GM21526 (cell line): Measurements from ENCODE around the gene LHFPL2.

ENCODE experiments used
- ATAC-seq: cut with Tn5 transposase; IDR thresholded peaks from one replicate; pipeline ENCODE4 v1.9.1; 2021; ENCODE audit warnings: moderate library complexity; ENCODE audit not compliant: unreplicated experiment, low FRiP score

LHFPL2 gene

DNA sequence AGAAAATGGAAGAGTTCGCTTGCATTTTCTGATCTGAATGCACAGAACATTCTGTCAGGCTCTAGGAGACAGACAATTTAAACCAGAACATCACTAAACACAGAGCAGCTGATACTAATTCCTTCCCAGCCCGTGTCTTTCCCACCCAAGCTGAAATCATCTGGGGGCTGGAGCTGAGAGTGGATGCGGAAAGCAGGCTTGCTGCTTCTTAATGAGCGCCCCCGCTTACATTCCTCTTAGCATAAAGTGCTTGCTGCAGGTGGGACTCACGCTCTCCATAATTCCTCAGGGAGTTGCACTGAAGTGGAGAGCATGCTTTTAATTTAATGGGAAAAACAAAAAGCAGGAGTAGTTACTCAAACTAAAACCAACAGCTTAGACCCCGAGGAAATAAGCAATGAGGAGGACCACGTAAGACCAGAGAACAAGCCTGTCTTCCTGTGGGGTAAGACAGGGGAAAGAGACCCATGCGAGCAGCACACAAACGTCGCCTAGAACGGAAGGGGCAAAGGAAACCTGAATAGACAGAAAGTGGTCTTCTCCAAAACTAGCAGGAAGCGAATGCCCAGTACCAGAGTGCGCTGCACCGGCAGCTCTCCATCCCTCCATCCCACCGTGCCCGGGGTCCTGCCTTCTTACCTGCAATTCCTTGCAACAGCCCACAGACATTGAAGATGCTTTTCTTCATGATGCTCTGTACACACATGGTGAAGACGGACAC lies 139.3 kb downstream of the LHFPL2 start:
- no peak for ATAC-seq

DNA sequence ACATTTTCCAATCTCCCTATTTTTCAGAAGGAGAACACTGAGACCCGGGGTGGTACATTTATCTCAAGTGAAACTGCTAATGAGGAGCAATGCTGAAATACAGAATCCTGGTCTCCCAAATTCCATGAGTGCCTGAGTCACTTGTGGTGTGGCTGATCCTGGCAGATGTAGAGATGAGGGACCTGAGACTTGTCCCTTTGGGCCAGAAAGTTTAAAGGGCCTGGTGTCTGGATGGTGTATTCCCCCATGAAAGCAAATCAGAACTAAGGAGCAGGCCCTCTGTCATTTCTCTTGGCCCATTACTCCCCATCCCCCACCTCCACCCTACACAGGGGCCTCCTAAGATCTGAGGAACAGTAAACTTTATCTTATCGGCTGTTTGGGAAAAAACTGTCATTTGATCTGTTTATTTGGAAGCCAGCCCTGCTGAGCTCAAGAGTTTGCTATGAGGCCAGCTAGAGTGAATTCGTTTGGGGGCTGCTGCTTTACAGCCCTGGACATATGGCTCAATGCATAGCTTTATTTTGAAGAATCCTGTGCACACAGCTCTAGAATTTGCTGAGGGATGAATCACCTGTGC lies 140.3 kb downstream of the LHFPL2 start:
- ATAC-seq, result no peak

DNA sequence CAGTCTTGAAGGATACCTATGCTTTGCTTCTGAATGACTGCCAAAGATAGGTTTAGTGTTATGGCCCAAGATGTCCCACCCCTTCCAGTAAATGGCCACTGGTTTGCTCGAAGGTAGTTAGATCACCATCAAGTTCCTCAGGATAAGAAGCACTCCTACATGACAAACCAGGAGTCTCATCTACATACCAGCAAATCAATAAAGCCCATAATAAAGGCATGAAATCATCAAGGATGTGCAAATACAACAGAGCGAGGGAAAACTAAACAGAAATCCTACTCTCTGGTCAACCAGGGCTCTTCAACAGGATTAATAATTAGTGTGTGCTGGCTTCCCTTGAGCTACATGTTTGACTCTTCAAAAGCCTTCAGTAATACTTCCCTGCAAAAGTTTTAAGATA lies 141.0 kb downstream of the LHFPL2 start:
- no peak for ATAC-seq

DNA sequence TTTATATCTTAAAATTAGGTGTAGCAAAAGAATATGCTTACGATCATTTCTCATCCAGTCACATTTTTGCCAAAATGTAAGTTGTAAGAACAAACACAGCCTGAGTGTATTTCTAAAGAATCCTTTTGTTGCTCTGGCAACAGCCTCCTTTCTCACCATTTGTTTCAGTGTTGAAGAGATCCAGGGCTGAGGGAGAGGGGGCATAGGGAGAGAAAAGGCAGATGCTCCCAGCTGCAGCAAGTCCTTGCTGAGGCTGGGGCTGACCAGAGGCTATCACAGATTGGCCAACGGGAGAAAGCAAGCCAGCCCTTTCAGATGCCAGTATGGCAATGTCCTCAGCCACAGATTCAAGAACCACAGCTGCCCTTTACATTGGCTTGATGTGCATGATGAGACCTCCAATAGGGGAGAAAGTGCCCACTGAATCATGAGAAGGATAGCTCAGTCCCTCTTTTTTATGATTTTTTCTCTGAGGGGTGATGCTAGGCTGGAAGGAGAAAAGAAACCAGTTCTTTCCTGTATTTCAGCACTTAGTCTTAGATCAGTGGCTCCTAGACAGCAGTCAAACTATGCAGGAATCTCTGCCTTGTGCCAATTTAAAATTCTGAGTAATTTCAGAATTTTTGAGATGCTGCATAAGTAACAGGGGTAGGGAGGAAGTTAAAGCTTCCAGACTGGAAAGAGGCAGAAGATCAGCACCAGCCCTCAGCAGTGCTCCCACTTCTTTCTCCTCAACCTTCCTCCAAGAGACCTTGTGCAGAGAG lies 142.1 kb downstream of the LHFPL2 start:
- no peak for ATAC-seq

DNA sequence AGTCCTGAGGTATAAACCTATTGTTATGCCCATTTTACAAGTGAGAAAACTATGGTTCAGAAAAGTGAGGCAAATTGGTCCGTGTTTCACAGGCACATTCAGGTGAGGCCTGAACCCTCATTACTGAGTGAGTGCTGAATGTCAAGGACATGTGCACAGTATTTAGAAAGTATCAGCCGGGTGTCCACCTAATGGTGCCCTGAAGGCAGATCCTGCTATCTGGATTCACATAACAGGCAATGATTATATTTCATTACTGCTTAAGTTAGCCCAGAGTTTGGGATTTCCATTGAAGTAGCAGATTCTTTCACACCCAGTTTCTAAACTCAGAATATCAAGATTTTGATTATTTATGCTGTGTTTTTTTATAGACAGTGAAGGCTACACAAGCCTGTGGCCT lies 142.7 kb downstream of the LHFPL2 start:
- ATAC-seq, result no peak

DNA sequence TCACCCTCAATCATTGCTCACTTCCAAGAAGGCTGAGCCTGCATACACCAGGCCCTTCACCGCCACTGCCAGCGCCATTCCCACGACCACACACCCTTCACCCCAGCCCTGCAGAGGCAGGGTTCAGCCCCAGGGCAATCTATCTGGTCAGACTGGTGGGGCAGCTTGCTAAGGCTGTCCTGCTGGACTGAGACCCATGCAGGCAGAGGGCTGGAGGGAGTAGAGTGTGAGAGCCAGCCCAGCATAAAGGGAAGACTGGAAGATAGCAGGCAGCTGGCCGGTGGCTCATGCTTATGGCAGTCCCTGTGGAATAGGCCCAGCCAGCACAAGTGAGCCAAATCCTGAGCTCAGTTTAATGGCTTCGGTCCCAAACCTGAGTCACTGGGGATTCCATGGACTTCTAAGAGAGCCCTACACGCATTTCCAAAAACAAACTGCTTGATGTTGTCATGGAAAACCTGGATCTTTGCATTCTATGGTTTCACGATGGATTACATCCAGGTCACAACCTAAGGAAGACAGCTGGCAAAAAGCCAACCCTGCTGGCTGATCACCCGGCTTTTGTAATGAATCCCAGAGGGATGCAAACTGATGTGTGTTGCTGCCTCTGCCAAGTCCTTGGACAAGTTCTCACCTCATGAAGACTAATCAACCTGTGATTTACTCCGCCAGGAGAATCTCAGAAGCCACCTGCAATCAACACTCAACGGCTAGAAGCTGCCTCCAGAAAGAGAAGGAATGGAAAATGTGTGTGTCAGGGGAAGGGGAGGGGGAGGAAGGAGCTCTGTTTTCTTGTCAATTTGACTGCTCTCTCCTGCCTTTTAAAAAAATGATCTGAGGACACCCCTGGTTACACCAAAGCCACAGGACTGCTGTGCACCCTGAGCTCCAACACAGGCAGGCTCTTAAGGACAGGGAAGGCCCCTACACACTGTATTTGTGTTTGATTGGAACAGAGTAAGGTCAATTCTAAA lies 143.6 kb downstream of the LHFPL2 start:
- no peak for ATAC-seq

DNA sequence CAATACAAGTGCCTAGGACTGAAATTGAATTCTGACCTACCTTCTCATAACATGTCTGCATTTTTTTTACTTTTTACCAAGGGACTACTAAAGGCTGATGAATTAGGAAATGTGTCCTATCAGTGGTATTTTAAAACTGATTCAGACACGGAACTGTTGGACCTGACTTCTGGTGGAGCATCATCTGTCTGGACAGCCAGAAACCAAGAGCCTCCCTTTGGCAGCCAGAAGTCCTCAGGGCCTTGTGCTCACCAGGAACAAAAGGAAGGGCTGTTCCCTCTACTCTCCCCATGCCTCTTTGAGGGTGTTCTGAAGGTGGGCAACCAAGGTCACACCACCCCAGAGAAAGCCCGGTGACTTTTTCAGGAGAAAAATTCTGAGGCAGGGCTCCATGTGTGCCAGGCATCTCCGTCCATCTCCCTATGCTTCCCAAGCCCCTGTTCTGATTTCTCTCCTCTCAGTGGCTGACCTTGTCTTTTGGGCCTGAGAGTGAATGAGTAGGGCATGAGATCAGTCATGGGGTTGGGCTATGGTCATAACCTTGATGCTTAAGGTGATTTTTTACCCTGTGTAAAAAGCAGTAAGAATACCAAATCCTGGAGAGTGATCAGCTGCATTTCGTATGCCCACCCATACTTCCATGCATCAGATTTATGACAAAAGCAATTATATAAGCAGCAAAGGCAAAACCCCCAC lies 144.5 kb downstream of the LHFPL2 start:
- no peak for ATAC-seq

DNA sequence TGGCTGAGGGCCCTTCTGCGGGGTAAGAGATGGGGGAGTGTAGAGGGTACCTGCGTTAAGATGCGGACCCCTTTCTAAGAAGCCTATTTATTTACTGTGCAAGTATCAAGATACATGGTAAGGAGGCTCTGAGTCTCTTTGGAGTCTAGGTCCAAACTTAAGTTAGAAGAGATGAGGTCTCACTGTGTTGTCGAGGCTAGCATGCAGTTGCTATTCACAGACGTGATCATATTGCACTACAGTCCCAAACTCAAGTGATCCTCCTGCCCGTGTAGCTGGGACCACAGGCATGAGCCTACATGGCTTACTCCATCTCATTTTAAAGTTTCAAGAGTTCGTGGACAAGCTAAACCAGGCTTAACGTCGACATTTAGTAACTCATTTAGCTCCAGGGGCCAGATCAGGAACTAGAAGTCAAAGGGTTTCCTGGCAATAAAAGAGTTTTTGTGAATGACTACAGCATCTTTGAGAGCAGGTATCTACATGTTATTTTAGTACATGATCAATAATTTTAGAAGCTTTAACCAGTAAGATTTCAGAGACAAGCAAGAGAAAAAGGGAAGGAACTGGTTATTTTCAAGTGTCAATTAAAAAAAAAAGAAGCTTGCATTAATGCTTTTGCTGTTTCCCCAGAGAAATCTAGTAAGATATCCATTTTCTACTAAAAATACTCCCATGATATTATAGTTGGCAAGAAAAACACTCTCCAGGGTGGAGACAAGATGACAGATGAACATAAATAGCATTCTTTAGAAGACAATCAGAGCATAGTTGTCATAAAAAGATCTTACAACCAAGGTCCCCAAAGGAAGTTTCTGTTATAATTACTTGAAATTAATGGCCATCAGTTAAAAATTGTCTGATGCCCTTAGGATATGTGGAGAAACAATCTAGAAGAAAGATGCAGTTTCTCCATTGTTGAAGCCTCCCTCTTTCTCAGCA lies 146.9 kb downstream of the LHFPL2 start:
- ATAC-seq, result no peak

DNA sequence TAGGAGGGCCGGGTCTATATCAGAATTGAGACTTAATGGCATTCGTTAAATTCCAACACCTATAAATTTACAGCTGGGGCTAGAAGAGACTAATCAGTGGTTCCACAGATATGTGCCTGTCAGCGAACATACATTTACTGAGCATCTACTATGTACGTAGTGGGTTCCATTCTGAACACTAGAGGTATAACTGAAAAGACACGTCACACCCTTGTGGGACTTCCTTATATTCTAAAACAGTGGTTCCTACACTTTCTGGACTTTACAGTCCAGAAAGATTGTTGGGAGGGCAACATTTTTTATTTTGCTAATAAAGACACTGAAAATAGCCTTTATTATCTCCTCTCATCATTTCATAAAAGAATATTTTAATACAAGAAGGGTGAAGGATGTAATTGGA lies 147.7 kb downstream of the LHFPL2 start:
- ATAC-seq, result no peak

DNA sequence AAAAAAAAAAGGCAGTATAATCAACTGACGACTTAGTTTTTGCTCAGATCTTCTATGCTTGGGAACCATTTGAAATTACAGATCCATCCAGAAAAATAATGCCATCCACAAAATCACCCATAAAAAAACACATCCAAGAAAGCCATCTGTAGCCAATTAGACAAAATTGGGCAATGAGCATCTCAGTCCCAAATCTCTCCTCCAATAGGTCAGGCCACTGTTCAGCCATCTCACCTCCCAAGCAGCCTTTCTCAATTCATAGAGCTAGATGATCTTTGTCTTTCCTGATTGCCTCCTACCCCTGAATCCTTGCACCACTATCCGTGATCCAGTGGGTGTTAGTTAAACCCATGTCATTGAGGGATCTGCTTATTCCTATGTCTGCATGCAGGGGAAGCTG lies 148.5 kb downstream of the LHFPL2 start:
- no peak for ATAC-seq

DNA sequence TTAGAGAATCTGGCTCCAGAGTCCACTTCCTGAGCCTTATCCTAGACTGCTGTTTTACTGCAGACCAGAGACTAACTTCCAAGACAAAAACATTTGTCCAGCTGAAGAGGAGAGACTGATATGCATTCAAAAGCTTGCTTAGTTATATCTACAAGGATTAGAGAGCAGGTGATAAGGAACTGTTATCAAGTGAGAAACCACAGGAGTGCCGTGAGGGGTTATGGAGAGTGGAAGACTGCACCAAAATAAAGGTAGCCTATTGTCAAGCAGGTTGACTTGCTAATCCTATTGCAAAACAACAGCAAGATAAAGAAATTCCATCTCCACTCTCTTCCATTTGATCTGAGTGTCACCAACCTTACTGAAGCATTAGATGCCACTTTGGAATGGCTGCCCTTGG lies 149.1 kb downstream of the LHFPL2 start:
- ATAC-seq, result no peak

DNA sequence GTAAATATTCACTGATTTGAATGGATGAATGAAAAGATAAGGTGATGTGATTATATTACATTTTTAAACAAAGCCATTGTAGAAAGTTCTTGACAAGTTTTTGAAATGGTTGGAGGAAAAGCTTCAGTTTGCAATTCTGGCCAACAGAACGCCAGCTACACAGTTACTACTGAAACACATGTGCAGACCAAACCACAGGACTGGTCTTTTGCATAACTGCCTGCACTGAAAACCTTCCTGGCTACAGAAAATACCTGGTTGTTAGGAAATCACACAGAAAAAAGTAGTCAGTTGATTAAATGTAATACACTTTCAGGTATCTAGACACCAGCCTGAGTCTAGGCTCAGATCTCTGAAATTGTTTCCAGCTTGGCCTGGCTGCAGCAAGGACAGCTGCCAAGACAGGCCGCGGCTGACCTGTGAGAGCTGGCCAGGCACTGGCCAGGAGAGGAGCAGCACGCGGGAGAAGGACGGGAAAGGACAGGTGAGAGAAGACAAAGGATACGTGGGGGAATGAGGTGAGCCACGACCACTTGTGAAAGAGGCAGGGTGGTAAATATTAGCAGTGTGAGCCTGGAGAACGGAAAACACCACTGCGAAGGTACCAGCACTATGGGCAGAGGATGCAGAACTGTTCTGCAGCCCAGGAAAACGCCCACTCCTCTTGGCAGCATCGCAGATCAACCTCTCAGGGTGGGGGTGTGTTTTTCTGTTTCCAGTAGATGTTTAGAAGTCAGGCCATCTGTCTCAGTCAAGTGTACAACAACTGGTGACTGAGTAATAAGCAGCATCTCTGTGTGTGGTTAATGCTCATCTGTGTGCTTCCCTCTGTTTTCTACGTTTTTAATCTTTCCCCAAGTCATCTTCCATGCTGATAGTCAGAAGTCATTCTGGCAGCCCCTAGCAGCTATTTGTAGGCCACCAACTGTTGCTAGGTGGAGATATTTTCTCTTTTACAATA lies 150.7 kb downstream of the LHFPL2 start:
- ATAC-seq, result peak; percentile 59

DNA sequence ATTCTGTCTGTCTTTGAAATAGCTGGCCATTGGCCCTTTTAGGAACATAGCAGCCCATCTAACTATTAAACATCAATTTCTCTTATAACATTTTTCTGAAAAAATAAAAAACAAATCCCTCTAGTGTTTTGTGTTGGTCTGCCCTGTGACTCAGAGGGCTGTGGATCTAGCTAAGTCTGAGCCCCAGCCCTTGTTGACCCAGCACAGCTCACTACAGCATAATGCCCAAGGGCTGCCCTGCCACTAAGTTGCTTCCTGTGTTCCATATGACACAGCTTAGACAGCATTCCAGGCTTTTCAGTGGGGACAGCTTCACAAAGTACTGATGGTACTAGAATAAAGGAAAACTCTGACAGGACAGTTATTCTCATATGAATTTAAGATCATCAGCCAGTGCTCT lies 152.2 kb downstream of the LHFPL2 start:
- no peak for ATAC-seq

DNA sequence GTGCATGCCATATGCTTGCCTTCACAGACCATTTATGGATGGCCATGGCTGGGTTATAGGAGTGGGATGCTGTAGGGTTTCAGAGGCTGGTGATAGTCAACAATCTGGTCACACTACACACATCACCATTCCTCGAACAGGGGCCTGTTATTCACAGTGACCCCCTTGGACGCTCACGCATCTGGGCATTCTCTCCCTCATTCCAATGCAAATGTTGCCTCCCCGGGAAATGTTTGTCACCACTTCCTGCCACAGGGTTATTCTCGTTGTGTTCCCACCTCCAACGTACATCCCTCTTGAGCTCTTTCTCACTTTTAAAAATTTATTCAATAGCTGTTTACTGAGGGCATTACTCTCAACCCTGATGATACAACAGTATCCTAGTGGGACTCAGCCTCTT lies 152.8 kb downstream of the LHFPL2 start:
- ATAC-seq, result no peak

DNA sequence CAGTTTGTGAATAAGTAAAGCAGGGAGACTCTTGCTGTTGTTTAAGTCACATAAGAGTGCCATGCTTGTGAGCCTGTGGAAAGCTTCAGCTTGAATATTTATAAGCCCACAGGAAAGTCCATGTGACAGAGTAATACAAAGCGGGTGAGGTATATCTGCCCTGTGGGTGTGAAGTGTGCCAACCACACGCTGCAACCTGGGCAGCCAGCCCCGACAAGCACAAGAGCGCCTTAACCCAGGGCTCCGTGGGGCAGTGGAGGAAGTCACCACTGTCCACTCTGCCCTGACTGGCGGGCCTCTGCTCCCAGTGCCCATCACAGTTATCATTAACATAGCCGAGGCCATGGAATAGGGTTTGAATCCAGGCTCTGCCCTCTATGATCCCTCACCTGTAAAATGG lies 155.9 kb downstream of the LHFPL2 start:
- ATAC-seq, result no peak

DNA sequence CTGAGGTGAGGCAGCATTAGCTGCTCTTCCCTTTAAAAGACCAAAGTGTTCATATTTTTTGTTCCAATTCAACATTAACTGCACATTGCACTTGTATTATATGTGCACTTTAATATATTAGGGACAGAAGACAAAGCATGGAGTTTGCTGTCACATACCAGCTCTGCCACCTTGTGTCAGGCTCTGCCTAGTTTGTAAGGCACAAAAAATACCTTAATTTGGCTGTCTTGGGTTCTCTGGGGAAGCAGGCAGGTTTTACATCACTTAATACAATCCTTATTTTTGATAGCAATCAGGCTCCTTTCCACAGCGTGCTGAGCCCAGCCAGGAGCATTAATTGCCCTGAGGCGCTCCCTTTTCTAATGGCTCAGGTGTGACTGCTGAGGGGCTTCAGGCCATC lies 156.3 kb downstream of the LHFPL2 start:
- no peak for ATAC-seq

DNA sequence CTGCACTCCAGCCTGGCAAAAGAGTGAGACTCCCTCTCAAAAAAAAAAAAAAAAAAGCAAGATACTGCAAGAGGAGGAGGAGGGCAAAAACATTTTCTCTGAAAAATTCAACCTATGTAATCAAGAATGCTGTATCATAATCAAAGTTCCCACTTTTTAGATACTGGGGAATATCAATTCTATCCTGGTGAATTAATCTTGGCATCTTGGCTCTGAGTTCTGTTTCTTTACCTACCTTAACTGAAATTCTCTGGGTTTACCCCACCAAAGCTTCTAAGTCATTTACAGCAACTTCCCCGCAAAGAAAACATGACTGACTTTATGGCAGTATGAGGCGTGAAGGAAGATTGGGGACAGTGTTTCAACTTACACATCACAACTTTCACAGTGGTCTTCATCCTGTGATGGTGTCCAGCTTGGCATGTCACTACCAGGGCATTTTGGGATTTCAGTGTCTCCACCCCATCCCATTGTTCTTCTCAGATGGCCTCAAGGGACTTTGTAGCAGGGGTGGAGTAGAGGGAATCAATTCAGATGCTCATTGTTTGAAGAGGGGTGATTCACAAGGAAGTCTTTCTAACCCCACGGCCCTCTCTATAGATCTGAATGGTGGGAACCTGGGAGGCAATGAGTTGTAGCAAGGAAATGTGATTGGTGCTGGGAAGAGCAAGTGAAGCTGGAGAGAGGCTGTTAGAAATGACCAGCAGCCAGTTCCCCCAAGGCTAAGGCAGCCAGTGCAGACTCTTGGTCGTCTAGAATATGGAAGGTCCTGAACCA lies 157.7 kb downstream of the LHFPL2 start:
- ATAC-seq, result no peak
